ENCODE measurements around the gene ANTXRL.
"Not testable (repeated sequence)": the region's sequence is repeated elsewhere in the genome, so short reads cannot be mapped to it uniquely, and the experiment has no call there.

ANTXRL gene

GRCh38 chr10:46255210-46255609 is 31.6 kb upstream of the ANTXRL start:
- not testable (repeated sequence) for DNase-seq

DNA sequence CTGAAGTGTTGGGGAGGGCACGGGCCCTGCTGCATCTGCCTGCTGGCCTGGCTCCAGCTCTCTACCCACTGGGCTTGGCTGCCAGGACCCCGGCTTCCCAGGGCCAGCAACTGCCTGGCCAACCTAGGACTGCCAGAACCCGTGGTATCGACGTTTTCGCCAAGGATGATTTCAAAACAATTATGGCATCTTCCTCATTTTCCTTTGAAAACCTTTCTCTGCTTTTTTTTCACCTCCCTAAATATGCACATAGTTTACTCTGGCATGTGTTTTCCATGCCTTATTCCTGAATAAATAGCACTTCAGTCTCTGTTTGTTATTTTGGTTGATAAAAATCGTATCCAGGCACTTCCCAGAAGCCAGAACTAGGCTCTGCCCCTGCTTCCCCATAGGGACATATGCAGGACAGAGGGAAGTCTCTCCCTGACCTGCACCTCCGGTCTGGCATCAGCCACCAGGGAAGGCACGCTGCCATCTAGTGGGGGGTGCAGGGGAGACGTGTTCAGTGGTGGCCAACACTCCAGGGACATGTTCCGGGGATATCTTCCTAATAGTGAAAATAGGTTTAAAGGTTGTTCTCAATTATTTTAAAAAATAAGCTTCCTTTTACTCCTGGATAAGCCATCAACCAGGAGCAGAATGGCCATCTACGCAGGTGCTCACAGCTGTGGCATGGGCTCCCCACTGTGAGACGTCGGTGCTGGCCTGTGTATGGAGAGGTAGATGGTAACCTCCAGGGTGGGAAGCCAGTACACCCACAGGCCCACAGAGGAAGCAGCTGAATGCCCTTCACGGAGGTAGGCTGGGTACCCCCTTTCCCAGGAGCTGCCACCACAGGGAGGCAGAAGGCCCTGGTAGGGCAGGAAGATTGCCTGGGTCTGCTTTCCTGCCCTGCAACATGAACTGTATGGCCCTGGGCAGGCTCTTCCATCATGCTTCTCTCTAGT is 30.7 kb upstream of the ANTXRL start:
- peak in 1 of 2 donors; percentile 45 for DNase-seq

DNA sequence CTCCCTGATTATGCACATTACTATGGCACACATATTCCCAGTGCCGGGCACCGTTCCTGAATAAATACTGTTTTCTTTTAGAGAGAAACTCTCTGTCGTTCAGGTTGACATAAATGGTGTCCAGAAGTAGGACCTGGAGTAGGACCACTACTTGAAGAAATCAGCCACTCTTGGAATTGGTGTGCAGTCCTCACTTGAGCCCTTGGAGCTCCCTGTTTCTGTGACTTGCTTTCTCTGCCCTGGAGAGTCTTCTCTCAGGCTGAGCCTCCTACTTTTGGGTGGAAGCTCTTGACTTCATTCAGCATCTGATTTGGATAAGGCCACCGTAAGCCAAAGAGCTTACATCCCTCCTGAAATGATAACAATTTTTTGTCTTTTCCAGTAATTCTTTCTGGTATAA is 29.7 kb upstream of the ANTXRL start:
- DNase-seq = no peak

- not testable (repeated sequence) for DNase-seq
These were observed 23.8 kb upstream of the ANTXRL start for GRCh38 chr10:46262906-46263560.

DNA sequence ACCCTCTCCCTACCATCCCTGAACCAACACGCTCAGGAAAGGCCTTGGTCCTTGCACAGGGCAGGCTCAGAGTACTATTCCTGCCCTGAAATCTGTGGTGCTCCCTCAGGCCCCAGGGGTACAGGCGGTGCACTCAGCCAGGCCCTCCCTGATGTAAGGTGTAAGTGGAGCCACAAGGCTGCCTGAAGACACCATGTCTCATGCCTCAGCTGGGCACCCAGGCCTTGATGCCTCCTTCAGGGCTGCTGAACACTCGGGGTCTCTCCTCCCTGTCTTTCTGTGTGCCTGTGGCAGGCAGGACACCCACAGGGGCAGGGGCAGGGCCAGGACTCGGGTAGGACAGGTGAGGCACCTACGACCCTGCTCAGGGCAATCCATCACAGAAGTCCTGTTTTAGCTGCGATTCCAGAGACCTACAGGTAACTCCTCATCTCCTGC is 22.9 kb upstream of the ANTXRL start:
- DNase-seq = no peak

- no peak for DNase-seq
These were observed 22.5 kb upstream of the ANTXRL start for GRCh38 chr10:46264336-46264735.

GRCh38 chr10:46264737-46265368 is 21.9 kb upstream of the ANTXRL start:
- no peak for DNase-seq

DNA sequence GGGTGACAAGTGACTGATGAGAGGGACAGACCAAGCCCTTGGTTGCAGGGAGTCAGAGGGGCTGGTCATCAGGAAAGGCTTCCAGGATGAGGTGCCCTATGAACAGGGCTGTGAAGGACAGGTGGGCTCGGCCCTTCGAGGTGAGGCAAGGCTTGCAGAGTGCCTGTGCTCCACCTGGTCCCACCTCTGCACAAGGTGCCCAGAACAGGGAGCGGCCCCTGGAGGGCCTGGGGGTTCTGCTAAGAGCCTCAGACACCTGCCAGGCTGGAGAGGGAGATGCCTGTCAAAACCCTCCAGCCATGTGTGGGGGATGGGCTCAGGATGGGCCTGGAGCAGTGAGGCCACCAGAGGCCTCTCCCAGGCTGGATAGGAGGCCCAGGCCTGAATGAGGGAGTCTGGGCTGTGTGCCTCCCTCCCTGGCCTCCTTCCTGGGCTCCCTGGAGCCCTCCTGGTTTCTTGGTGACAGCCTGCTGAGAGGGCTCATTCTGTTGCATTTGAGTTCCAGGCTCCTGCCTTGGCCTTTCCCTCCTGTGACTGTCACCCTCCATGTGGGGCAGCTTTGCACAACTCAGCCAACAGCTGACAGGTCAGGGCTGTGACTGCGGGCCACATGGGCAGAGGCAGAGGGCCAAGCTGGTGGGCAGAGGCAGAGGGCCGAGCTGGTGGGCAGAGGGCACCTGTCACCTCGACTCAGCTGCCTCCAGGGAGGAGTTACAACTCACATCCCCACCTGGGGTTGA is 21.1 kb upstream of the ANTXRL start:
- not testable (repeated sequence) for DNase-seq

DNA sequence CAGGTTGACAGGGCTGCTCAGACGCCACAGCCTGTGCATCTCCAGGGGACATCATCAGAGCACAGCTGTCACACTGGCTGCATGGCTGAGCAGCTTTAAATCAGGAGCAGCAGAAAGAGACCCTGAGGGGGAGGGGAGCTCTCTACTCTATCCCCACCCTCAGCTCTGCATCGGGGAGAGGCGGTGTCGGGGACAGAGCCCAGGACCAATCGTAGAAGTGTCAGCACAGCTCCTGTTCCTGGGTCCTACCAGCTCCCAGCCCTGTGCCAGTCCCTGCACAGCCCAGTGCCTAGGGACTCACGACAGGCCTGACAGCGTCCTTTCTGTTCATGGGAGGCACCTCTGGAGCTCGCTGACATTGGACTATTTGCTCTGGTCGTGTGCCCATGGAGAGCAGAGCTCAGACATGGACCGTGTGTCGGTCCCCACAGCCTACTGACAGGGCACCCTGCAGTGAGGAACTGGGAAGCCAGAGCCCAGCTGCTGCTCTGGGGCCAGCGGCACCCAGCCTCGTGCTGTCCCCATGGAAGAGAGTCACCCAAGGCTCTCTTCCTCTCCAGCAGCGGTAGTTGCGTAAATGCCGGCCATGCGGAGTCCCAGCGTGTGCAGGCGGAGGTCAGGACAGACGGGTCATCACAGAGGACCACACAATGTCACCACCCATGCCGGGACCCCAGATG is 20.4 kb upstream of the ANTXRL start:
- DNase-seq = no peak

GRCh38 chr10:46267132-46267985 is 19.4 kb upstream of the ANTXRL start:
- DNase-seq = no peak

DNA sequence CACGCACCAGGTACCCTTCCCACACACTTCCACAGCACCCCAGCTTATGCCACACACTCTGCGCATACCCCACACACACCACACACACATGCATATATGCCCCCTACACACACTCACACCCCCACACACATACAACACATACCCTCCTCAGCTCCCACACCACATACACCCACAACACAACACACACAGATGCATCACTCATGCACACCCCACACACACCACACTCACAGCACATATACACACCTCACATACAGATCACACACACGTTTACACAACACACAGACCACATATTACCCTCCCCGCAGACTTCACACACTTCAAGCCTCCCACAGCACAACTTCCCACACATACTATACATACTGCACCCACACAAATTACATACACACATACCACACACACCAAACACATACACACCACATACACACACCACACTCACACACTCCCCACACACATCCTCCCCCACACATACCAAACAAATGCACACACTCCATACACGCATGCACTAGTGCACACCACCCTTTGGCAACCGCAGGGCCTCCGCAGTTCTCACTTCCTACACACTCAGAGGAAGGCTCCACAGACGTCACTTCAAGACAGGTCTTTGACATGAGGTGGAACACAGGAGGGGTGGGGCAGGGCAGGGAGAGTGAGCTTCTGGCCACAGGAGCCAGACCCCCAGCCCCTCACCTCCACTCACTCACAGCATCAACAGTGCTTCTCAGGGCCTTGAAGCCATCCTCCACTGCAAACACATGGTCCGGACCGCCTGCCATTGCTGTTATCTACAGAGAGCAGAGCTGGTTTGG is 18.5 kb upstream of the ANTXRL start:
- no peak for DNase-seq

GRCh38 chr10:46269554-46270053 is 17.2 kb upstream of the ANTXRL start:
- not testable (repeated sequence) for DNase-seq

DNA sequence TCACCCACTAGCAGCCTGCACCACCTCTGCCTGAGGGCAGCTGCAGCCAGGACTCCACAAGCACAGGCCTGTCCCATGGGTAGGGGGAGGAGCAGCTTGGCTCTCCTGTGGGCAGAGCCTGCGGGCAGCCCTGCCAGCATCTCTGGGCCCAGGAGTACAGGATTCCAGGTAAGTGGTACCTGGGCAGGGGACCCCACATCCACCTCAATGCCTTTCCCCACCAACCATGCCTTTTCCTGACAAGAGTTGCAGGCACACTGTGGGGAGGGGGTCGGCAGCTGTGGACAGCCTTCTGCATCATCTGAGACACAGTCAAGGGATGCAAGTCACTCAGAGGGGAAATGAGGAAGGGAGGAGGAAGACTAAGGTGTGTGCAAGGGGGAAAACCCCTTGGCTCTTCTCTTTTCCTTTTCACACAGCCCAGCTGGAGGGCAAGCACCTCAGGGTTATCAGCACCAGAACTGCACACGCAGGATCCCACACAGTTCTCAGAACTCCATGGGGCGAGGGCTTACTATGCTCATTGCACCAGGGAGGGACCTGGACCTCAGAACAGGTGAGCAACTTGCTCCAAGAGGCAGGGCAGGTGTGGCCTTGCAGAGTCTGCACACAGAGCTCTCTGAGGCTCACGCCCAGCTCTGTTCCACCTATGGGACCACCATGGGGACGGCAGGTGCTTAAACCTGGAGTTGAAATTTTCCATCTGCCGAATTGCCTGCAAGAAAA is 16.5 kb upstream of the ANTXRL start:
- no peak for DNase-seq

- not testable (repeated sequence) for DNase-seq
These were observed 15.8 kb upstream of the ANTXRL start for GRCh38 chr10:46270963-46271530.

DNA sequence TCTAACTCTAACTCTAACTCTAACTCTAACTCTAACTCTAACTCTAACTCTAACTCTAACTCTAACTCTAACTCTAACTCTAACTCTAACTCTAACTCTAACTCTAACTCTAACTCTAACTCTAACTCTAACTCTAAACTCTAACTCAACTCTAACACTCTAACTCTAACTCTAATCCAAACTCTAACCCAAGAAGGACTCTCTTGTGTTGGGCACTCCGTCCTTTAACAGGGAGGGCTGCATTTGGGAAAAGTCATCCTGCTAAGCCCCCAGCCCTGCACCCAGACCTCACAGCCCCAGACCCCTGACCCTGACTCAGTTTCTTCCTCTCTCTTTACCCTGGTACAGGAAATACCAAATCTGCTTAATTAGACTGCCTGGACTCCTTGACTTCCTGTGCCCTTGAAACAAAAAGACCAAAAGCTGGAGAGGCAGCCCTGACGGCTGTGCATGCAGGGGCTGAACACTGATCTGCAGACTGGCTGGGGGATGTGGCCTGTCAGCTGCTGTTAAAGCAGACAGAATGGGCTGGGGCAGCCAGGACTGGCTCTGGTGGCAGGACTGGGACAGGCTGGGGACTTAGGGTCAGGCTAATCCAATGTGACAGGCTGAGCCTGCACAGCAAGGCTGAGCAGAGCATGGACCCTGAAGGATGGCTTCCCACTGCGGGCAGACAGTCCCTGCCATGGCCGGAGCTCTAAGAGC is 14.8 kb upstream of the ANTXRL start:
- not testable (repeated sequence) for DNase-seq

- no peak for DNase-seq
These were observed 13.9 kb upstream of the ANTXRL start for GRCh38 chr10:46272863-46273415.

GRCh38 chr10:46273506-46274477 is 13.0 kb upstream of the ANTXRL start:
- DNase-seq = no peak

Measured in hippocampal formation (tissue), 2 donors.